SK-N-SH treated with all-trans-retinoic acid at 6 μM for 48 hours (cell line): ENCODE data around the gene LMAN1L.
A peak's percentile ranks its signal among the peaks of the same experiment; 100 is the strongest.

Experiments used
- ATAC-seq: fragments of 200-7000 bp; cut with Tn5 transposase; 3 replicates; pipeline ENCODE4 v1.9.1; 2020; ENCODE audit warnings: mild to moderate bottlenecking, moderate library complexity
- ARNTL ChIP-seq: fragments of 450-650 bp; formaldehyde crosslinking; IDR thresholded peaks from 2 replicates; pipeline ENCODE4 v1.5.0; 2020; ENCODE audit warnings: low read depth, mild to moderate bottlenecking, moderate library complexity, borderline replicate concordance
- CREB5 ChIP-seq: fragments of 250-450 bp; sonication (Bioruptor Pico); IDR thresholded peaks from 2 replicates; pipeline ENCODE4 v1.5.1; 2020; ENCODE audit warnings: low read depth, mild to moderate bottlenecking, moderate library complexity
- CSDC2 ChIP-seq: fragments of 250-450 bp; sonication (Bioruptor Pico); IDR thresholded peaks from 2 replicates; pipeline ENCODE4 v1.5.0; 2020; ENCODE audit warnings: mild to moderate bottlenecking, moderate library complexity
- CSRNP3 ChIP-seq: fragments of 250-450 bp; sonication (Bioruptor Pico); IDR thresholded peaks from 2 replicates; pipeline ENCODE4 v1.5.1; 2021; ENCODE audit warnings: mild to moderate bottlenecking, moderate library complexity
- ESRRG ChIP-seq: fragments of 250-450 bp; sonication (Bioruptor Pico); IDR thresholded peaks from 2 replicates; pipeline ENCODE4 v1.6.1; 2021; ENCODE audit warnings: mild to moderate bottlenecking
- GLIS3 ChIP-seq: fragments of 250-450 bp; sonication (Bioruptor Pico); IDR thresholded peaks from 2 replicates; pipeline ENCODE4 v1.5.0; 2020; ENCODE audit warnings: mild to moderate bottlenecking, moderate library complexity
- ISL1 ChIP-seq: fragments of 250-450 bp; sonication (Bioruptor Pico); IDR thresholded peaks from 2 replicates; pipeline ENCODE4 v2.1.2; 2022; ENCODE audit warnings: mild to moderate bottlenecking, moderate library complexity
- OSR1 ChIP-seq: fragments of 250-450 bp; sonication (Bioruptor Pico); IDR thresholded peaks from 2 replicates; pipeline ENCODE4 v1.8.0; 2022; ENCODE audit warnings: moderate library complexity, mild to moderate bottlenecking, inconsistent platforms
- POU6F1 ChIP-seq: fragments of 250-450 bp; sonication (Bioruptor Pico); IDR thresholded peaks from 2 replicates; pipeline ENCODE4 v1.8.0; 2021; ENCODE audit warnings: low read depth, mild to moderate bottlenecking, moderate library complexity, borderline replicate concordance
- RARB ChIP-seq: fragments of 250-450 bp; sonication (Bioruptor Pico); IDR thresholded peaks from 2 replicates; pipeline ENCODE4 v1.8.0; 2021; ENCODE audit warnings: mild to moderate bottlenecking, moderate library complexity
- SNAI2 ChIP-seq: fragments of 250-450 bp; sonication (Bioruptor Pico); IDR thresholded peaks from 2 replicates; pipeline ENCODE4 v1.5.0; 2020; ENCODE audit warnings: mild to moderate bottlenecking, moderate library complexity
- TCF4 ChIP-seq: fragments of 250-450 bp; sonication (Bioruptor Pico); IDR thresholded peaks from 2 replicates; pipeline ENCODE4 v1.8.0; 2021; ENCODE audit warnings: mild to moderate bottlenecking, moderate library complexity, borderline replicate concordance
- TOX ChIP-seq: fragments of 250-450 bp; sonication (Bioruptor Pico); IDR thresholded peaks from 2 replicates; pipeline ENCODE4 v1.8.0; 2021; ENCODE audit warnings: mild to moderate bottlenecking, moderate library complexity, borderline replicate concordance
- TSHZ2 ChIP-seq: fragments of 250-450 bp; sonication (Bioruptor Pico); IDR thresholded peaks from 2 replicates; pipeline ENCODE4 v1.5.0; 2020; ENCODE audit warnings: mild to moderate bottlenecking, moderate library complexity
- ZC3H10 ChIP-seq: fragments of 250-450 bp; sonication (Bioruptor Pico); IDR thresholded peaks from 2 replicates; pipeline ENCODE4 v1.5.1; 2021; ENCODE audit warnings: mild to moderate bottlenecking, moderate library complexity
- ZFP3 ChIP-seq: fragments of 250-450 bp; sonication (Bioruptor Pico); IDR thresholded peaks from 2 replicates; pipeline ENCODE4 v1.5.0; 2020; ENCODE audit warnings: mild to moderate bottlenecking, moderate library complexity
- ZFP30 ChIP-seq: fragments of 450-650 bp; formaldehyde crosslinking; IDR thresholded peaks from 2 replicates; pipeline ENCODE4 v1.5.0; 2022; ENCODE audit warnings: mild to moderate bottlenecking, moderate library complexity
- ZNF565 ChIP-seq: fragments of 450-650 bp; formaldehyde crosslinking; conservative IDR thresholded peaks from 2 replicates; pipeline ENCODE4 v1.5.0; 2020; ENCODE audit warnings: low read depth, mild to moderate bottlenecking, moderate library complexity
- ZNF70 ChIP-seq: fragments of 450-650 bp; formaldehyde crosslinking; IDR thresholded peaks from 2 replicates; pipeline ENCODE4 v1.5.0; 2020; ENCODE audit warnings: mild to moderate bottlenecking, moderate library complexity
- ZNF8 ChIP-seq: fragments of 450-650 bp; formaldehyde crosslinking; IDR thresholded peaks from 2 replicates; pipeline ENCODE4 v1.5.0; 2020; ENCODE audit warnings: mild to moderate bottlenecking, moderate library complexity

LMAN1L gene

GRCh38 chr15:74815961-74816360 is 3.3 kb downstream of the LMAN1L start:
- TF ChIP-seq ZFP30 (CRISPR knock-in tag) (no peak), ZC3H10 (CRISPR knock-in tag) (no peak), TOX (CRISPR knock-in tag) (no peak), POU6F1 (no peak), ARNTL (CRISPR knock-in tag) (no peak), ZNF70 (CRISPR knock-in tag) (no peak), TSHZ2 (CRISPR knock-in tag) (no peak), ZFP3 (no peak), OSR1 (CRISPR knock-in tag) (no peak), CSRNP3 (CRISPR knock-in tag) (no peak), ESRRG (no peak), ISL1 (no peak), GLIS3 (CRISPR knock-in tag) (no peak), RARB (CRISPR knock-in tag) (no peak), CREB5 (CRISPR knock-in tag) (no peak), TCF4 (CRISPR knock-in tag) (no peak)
- ATAC-seq: no peak

GRCh38 chr15:74816624-74817369 is 4.2 kb downstream of the LMAN1L start:
- peak; percentile 12 for ATAC-seq
- no peak for TF ChIP-seq TCF4 (CRISPR knock-in tag)
- TF ChIP-seq RARB (CRISPR knock-in tag): no peak

GRCh38 chr15:74817370-74817737 is 4.7 kb downstream of the LMAN1L start:
- peak; percentile 60 for ATAC-seq
- TF ChIP-seq OSR1 (CRISPR knock-in tag) (no peak), ZFP30 (CRISPR knock-in tag) (no peak), ISL1 (no peak), ZC3H10 (CRISPR knock-in tag) (no peak), ZNF8 (CRISPR knock-in tag) (no peak), POU6F1 (no peak), GLIS3 (CRISPR knock-in tag) (no peak), TCF4 (CRISPR knock-in tag) (no peak), CSDC2 (CRISPR knock-in tag) (no peak), SNAI2 (no peak), ZNF565 (no peak), TOX (CRISPR knock-in tag) (no peak), CSRNP3 (CRISPR knock-in tag) (no peak), CREB5 (CRISPR knock-in tag) (no peak), ARNTL (CRISPR knock-in tag) (no peak), TSHZ2 (CRISPR knock-in tag) (no peak)
